NCI-H82 treated with DMSO at 0.1 percent for 48 hours (cell line): Measurements from ENCODE around the gene SEMA6C.
"Not testable (repeated sequence)": the region's sequence is repeated elsewhere in the genome, so short reads cannot be mapped to it uniquely, and the experiment has no call there.

ENCODE experiments used
- DNase-seq: peaks from one replicate; lab custom pipeline; 2025; ENCODE audit not compliant: unreplicated experiment; lab: John Stamatoyannopoulos, UW

Gene SEMA6C

GRCh38 chr1:151130987-151131586 is 15.3 kb downstream of the SEMA6C start:
- no peak for DNase-seq

- no peak for DNase-seq
Observed at GRCh38 chr1:151128800-151129199, 17.6 kb downstream of the SEMA6C start.

- DNase-seq: no peak
Observed at GRCh38 chr1:151124763-151125403, 21.5 kb downstream of the SEMA6C start.

GRCh38 chr1:151113877-151114276 is 32.6 kb downstream of the SEMA6C start:
- DNase-seq: no peak

GRCh38 chr1:151108331-151108730 is 38.1 kb downstream of the SEMA6C start:
- DNase-seq: no peak

- DNase-seq: no peak
Observed at GRCh38 chr1:151106894-151107293, 39.5 kb downstream of the SEMA6C start.

GRCh38 chr1:151104630-151105029 is 41.8 kb downstream of the SEMA6C start:
- no peak for DNase-seq

- DNase-seq: no peak
Observed at GRCh38 chr1:151098126-151098525, 48.3 kb downstream of the SEMA6C start.

GRCh38 chr1:151097426-151097825 is 49.0 kb downstream of the SEMA6C start:
- not testable (repeated sequence) for DNase-seq

GRCh38 chr1:151085953-151086559 is 60.4 kb downstream of the SEMA6C start:
- no peak for DNase-seq
